UCSD-AML1 (cell line): Measurements from ENCODE around the gene PLK3.

Experiments
- DNase-seq: peaks from one replicate; lab custom pipeline; 2025; ENCODE audit not compliant: unreplicated experiment; lab: John Stamatoyannopoulos, UW

Gene PLK3

DNA sequence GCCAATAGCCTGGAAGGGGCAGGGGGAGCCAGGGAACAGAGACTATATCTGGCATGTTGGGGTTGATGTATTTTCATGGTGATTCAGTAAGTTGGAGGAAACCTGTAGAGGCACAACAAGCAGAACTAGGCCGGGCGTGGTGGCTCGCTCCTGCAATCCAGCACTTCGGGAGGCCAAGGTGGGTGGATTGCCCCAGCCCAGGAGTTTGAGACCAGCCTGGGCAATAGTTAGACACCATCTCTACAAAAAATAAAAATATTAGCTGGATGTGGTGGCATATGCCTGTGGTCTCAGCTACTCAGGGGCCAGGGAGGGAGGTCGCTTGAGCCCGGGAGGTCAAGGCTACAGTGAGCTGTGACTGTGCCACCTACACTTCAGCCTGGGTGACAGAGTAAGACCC, 53.0 kb downstream of the PLK3 start:
- DNase-seq = no peak

DNA sequence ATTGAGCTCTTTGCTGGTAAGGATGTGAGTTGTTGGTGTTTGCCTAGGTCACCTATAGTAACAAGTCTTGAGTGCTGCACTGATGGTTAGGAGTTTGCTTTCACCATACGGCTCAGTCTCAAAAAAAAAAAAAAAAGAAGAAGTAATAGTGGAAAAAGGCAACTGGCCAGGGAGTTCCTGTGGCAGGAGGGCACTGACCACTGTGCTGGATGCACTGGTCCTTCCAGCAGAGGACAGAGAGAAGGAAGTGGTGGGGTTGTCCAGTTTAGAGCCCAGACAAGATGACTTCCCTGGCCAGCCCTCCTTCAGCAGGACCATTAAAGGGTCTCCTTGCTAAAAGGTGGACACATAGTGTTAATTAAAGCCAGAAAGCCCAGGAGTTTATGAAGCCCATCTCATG, 54.8 kb downstream of the PLK3 start:
- DNase-seq = no peak
